ENCODE results near the gene GJA4.

Gene GJA4

DNA sequence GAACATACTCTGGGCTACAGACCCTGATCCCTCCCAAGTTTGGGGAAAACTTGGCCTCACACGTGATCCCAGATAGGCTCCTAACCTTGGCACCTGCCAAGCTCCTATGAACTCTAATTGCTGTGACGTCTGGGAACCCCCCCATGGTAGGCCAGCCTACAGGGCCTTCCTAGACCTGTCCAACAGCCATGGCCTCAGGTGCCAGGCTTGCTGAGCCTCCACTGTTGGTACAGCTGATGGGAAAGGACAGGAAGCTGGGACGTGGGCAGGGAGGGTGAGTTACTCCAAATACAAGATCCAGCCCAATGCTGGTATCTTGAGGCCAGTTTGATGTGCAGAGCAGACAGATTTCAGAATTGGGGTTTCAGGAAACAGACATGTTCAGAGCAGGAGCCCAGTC is 47.6 kb downstream of the GJA4 start:
- no peak for DNase-seq

DNA sequence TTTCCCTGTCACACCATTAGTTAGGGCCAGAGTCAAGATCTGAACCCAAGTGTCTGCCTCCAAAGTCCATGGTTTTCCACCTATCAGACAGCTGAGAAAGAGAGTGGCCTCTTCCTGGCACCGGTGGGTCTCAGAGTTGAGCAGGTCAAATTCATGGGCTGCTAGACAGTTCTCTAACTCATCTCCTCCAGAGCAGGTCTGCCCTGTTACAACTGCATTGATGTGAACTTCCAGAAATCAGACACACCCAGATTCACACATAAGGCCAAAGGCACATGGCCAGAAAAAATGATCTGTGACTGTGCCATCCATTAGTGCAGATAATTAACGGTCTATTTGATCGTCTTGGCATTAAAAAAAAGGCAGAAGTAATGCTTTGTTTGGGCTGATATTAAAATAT is 49.3 kb downstream of the GJA4 start:
- no peak for DNase-seq

DNA sequence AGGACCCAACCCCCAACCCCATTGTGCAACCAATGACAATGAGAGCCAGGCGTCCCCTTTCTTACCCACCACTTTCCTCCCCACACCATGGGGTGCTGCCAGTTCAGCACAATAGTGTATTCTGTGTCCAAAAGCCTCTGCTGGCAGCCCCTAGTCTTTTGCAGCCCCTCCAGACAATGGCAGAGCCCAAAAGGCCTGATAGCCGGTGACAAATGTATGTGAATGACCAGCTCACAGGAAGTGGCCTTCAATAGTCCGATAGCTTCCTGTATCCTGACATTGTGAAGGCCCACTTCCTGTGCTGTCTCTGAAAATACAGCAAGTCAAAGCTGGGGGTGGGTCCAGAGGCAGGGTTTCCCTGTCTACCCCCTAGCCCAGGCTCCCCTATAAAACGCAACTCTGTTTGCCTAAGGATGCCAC is 50.2 kb downstream of the GJA4 start:
- DNase-seq, result no peak

DNA sequence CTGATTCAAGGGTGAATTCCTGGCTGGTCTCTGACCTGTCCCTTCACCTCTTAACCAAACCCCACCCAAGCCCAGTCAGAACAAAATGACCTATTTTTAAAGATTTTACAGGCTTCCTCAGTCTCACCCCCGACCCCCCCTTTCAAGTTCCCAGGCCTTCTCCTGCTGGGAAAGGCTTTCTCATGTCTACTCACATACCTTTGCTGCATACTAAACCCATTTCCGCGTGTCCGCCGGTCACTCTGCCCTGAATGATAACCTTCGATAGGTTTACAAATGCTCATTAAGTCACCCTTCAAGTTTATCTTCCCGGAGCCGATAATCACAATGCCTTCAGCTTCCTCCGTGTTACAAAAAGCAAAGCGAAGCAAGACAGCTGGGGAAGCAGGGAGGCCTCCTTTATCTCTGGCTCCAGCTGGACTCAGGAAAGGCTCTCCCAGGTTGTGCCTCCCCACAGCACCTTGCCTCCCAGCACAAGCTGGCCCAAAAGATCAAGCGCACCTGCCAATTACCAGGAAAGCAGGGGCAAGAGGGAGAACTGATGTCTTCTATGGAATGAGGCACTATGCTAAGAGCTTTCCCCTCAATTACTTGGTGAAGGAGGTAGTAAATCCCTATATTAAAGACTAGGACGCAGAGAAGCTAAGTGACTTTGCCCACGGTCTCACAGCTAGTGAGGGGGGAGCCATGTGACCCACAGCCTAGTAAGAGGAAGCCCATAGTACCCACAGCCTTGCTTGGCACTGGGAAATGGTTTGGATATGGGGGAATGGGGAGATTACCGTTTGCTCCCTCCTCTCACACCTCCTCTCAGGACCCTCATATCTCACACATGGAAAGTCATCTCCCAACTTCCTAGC is 50.8 kb downstream of the GJA4 start:
- DNase-seq, result no peak

DNA sequence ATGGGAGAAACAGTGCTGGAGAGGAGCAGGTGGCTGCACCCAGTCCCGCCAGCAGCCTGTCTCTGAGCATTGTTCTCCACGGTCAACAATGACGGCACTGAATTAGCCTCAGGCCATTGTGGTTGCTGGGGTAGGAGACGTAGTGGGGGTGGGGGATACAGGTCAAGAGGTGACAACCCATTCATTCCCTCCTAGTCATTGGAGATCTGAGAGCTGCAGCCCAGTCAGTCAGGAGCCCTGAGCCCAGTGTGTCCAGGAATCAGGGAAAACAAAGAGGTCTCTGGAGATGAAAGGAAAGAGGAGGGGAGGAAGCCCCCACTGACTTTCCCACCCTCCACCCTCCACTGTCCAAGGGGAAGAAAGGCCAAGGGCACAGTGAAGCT is 51.4 kb downstream of the GJA4 start:
- DNase-seq, result no peak

Measured in NCI-H1930 (cell line).